Stimulated activated CD8-positive, alpha-beta memory T cell treated with anti-CD3 and anti-CD28 coated beads, Interleukin-4, amount 100 ng/mL, for 4 hours (primary cell): ENCODE results near the gene TBC1D7.

Experiments used
- DNase-seq, 2 donors: peaks; one replicate each; pipeline ENCODE4 v3.0.0-alpha.2; 2020; ENCODE audit warnings: low read depth in 2 of 2, low spot score in 1 of 2

TBC1D7 gene

GRCh38 chr6:13328076-13328874, at the start of gene TBC1D7:
Gene TBC1D7 (minus strand): TSS chr6:13328537. CDS start chr6:13326898, 1,639 bp downstream.
- DNase-seq, result peak; percentile 75 to 84

- DNase-seq, result no peak
Measured at GRCh38 chr6:13377054-13377758, 48.9 kb upstream of the TBC1D7 start.

GRCh38 chr6:13375360-13375878, 47.1 kb upstream of the TBC1D7 start:
- no peak for DNase-seq

- DNase-seq, result no peak
Measured at GRCh38 chr6:13373919-13374318, 45.6 kb upstream of the TBC1D7 start.

DNA sequence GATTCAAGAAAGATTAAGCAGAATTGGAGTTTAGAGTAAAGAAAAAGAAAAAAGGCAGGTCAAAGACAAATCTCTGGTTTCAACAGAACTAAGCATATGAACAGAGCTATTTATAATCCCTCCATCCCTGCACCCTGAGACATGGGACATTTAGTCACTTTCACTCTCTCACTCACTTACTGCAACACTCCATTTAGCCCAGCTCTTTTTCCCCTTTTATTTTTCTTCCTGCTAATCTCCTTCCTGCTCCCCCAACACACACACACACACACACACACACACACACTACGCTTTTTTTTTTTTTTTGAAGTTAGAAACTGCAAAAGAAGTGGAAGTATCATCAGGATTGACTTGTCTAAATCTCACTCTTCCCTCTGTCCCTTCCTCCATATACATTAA, 45.1 kb upstream of the TBC1D7 start:
- DNase-seq, result no peak

DNA sequence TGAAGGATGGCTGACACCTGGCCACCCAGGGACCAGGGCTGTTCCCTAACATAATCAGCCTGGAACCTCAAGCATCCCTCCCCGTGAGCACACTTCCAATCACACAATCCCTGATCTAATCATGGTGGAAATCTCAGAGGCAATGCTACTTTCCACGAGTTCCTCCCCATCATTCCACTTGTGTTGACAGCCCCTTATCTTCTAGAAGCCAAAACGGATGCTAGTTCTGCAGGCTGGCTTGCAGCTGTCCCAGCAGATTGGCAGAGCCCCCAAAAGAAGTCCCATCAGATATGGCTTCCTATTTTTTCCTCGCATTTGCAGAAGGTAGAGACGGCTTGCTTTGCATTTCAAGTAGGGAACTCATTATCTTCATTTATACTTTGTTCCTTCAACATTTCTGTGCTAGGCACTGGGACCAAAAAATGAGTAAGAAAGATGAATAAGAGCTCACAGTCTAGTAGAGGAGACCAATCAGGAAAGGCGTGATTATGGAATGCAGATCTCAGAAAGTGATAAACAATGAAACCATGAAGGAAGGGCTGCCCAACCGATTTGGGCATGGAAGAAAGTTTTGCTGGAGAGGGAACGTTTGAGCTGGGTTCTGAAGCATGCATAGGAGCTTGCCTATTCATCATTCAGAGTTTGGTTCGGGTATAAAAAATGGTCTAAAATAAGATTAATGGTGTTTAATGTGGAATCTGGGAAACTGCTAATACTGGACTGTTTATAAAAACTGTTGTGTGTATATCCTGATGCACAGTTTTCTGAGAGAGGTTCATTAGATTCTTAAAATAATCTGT, 44.6 kb upstream of the TBC1D7 start:
- no peak for DNase-seq

GRCh38 chr6:13372076-13372475, 43.7 kb upstream of the TBC1D7 start:
- no peak for DNase-seq

DNA sequence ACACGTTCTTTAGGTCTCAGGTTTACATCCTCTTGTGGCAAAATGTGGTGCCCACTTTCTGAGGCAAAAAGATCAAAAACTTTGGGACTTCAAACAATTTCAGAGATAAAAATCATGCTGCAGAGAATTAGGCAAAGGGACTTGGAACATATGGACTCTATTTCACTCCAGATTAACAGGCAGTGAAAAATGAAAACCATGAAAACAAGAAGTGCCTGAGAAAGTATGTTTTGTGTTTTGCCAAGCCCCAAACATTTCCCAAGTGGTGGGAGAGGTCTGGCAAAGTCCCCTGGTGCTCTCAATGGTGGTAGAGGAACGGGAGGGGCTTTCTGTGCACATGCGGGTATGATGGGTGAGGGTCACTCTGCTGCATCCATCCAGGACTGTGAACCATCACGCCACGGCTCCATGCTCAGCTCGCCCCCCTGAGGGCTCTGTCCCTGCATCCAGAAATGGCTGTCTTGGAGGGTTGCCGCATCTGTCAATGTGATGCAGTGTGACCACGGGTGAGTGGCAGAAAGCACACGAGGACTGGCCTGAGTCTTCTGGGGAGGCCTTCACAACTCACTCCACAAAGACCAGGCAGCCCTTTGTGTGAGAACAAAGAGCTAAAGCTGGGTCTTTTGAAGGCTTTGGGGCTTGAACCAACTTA, 43.2 kb upstream of the TBC1D7 start:
- DNase-seq, result no peak

DNA sequence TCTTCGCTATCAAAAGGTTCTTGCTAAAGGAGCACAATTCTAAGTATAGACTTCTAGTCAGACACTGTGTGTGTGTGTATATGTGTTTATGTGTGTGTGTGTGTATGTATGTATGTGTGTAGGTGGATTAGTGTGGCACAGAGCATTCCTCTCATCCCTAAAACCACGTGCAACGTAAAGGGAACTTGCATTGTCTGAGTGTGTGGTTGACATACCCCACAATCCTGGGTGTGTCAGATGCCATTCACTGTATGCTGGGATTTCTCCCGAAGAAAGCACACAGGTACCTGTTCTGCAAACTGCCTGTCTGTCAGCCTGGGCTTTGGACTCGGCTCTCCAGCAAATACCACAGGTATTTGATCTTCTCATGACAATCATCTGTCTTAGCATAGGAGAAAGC, 42.3 kb upstream of the TBC1D7 start:
- DNase-seq, result no peak

DNA sequence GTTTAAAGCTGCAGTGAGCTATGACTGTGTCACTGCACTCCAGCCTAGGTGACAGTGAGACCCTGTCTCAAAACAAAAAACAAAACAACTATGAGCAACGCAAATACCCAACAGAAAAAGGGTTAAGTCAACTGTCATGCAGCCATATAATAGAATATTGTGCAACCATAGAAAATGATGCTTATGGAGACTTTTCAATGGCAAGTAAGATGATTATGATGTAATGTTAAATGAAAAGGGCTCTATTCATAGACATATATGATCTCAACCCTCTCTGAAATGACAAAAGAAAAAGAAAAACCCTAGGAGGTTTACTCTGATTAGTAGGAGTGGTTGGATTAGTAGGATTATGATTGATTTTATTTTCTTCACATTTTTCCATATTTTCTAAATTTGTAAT, 41.3 kb upstream of the TBC1D7 start:
- no peak for DNase-seq

DNA sequence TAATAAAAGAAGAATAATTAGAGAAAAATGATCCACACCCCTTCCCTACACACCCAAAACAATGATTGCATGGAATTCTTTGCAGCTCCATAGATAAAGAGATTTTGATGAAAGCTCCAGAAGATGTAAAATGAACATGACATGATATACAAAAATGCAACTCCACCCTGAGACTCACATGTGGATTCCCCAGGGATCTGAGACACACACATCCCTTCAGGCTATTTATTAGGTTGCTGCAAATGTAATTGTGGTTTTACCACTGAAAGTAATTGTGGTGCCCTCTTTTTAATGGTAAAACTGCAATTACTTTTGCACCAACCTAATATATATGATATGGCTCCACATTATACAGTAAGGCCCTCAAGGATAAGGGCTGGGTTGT, 40.4 kb upstream of the TBC1D7 start:
- no peak for DNase-seq

- no peak for DNase-seq
Measured at GRCh38 chr6:13368079-13368730, 39.9 kb upstream of the TBC1D7 start.

DNA sequence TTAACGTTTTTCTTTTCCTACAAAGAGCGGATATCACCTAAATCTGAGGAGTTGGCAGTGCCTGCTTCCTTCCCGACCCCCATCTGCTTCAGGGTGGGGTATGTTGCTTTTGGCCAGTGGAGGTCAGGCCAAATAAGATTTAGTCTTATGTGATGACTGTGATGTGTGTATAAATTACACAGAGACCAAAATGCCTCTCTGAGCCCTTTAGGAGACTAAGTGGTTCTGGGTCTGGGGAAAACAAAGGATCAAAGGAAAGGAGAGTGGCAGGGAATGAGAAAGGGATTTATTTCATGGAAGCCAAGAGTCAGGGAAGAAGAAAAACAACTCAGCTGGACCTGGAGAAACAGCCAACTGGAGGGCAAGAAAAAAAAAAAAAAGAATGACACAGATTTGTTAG, 39.1 kb upstream of the TBC1D7 start:
- no peak for DNase-seq

GRCh38 chr6:13365320-13365719, 37.0 kb upstream of the TBC1D7 start:
- no peak for DNase-seq

- no peak for DNase-seq
Measured at GRCh38 chr6:13364842-13365241, 36.5 kb upstream of the TBC1D7 start.

DNA sequence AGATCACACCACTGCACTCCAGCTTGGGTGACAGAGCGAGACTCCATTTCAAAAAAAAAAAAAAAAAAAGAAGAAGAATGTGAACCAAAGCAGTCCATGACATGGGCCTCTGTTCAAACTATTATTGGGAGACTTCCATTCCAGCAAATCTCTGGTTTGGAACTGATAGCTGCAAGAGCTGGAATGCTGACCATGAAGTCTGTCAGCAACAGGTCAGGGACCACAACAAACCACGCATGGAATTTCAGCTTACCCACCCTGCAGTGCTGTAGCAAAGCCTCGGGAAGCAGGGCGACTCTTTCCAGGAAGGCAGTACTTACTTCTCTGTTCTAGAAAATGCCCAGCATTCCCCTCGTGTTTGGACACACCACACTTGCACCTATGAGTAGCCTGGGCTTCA, 34.1 kb upstream of the TBC1D7 start:
- DNase-seq, result no peak

DNA sequence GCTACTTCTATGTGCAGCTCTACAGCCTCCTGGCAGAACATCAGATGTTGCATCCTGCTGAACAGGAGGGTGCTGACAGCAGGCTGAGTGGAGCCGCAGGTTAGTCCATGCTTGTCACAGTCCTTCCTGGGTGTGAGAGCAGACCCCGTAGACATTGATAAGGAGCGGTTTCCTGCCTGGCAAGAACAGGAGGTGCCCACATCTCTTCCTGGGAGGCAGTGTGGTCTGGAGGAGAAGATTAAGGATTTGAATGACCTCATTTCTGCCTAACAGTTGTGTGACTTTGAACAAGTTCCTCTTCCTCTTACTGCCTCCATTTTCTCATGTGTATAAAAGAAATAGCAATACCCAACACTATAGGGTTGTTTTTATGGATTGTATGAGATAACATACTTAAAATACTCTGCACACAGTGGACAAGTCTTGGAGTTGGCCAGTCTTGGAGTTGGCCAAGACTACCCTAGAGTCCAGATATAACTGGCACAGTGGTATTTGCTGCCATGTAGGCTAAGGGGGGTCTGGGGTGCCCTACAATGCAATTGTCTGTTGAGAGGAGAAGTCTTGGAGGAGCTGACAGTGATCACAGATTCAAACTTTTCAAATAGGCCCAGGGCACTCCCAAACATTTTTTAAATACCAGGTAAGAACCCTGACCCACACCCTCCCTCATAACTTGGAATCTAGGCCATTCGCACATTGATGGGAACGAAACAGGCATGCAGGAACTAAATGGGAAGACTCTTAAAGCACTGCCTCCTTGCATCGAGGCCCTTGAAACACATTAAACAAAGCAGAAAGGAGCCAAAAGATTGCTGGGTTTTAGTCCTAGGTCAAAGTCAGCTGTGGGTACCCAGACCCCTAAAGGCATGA, 32.6 kb upstream of the TBC1D7 start:
- no peak for DNase-seq

DNA sequence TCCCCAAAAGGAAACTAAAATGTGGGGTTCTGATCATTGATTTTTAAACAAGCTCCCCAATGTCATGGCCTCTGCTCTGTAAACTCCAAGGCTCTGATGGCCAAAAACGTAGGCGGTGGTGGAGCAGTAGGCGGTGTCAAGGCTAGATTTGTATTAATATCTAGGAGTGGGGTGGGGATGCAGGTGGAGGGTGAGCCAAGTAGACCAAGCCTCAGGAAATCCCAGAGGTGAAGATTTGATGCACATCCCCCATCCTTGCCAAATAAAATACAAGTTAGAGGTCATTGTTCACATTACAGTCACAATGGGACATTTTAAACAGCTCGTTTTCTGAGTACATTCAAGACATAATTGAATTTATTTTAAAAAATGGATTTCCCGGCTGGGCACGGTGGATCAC, 30.9 kb upstream of the TBC1D7 start:
- DNase-seq, result no peak

DNA sequence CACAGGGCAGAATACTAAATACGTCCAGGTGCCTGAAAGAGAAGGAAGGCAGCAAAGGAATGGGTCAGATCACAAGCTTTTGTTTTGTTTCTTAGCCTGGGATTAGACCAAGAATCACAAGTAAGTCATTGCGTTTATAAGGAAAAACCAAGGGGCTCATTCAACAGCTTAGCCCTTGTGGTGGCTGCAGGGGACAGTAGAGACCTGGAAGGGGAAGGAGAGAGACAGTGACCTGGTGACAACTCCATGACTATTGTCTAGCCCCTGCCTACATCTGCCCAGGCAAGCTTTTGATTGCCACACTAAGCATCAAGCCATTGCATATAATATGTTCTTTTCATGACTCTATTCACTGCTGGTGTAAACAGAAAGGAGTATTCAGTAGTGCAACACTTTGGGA, 30.2 kb upstream of the TBC1D7 start:
- DNase-seq, result no peak
